Uterus (tissue), 4 donors: ENCODE data around the gene SCUBE1. TPM values are rescaled to one million over a fixed set of nuclear protein-coding genes. Genes with fewer than 3 reads are reported as not detected.

Experiments used
- DNase-seq, 2 donors: peaks; one replicate each; pipeline ENCODE4 v3.0.0-alpha.2; 2019 to 2020
- H3K27ac ChIP-seq, 2 donors: fragments of 200-600 bp; sonication (generic); 1 replicate in 1 of 2; 2 replicates in 1 of 2; pipeline ENCODE4 v1.5.1; 2016 to 2018
- H3K27me3 ChIP-seq, 2 donors: fragments of 200-600 bp; sonication (generic); one replicate each; pipeline ENCODE4 v1.5.1; 2018 to 2019; ENCODE audit warnings: control low read depth in 1 of 2
- H3K36me3 ChIP-seq, 2 donors: fragments of 200-600 bp; sonication (generic); one replicate each; pipeline ENCODE4 v1.5.1; 2019; ENCODE audit warnings: control low read depth in 1 of 2
- H3K4me1 ChIP-seq, 2 donors: fragments of 200-600 bp; sonication (generic); one replicate each; pipeline ENCODE4 v1.5.1; 2018 to 2019; ENCODE audit warnings: control low read depth in 1 of 2
- H3K4me3 ChIP-seq, 2 donors: fragments of 200-600 bp; sonication (generic); 1 replicate in 1 of 2; 2 replicates in 1 of 2; pipeline ENCODE4 v1.5.1; 2018 to 2019; ENCODE audit warnings: mild to moderate bottlenecking in 1 of 2
- H3K9me3 ChIP-seq, 2 donors: fragments of 200-600 bp; sonication (generic); one replicate each; pipeline ENCODE4 v1.5.1; 2019; ENCODE audit warnings: control low read depth in 1 of 2
- CTCF ChIP-seq, 4 experiments: fragments of 200-600 bp in 2 of 4; fragments of 450-650 bp in 2 of 4; sonication (generic) in 2 of 4; IDR thresholded peaks; one replicate each; pipeline ENCODE4 v1.5.1; 2016 to 2019; ENCODE audit warnings: antibody characterized with exemption in 4 of 4, mild to moderate bottlenecking in 2 of 4, moderate library complexity in 1 of 4
- POLR2A ChIP-seq, 2 donors: fragments of 450-650 bp; IDR thresholded peaks; one replicate each; pipeline ENCODE4 v1.6.1; 2016; ENCODE audit warnings: antibody characterized with exemption in 2 of 2, mild to moderate bottlenecking in 1 of 2, moderate library complexity in 1 of 2
- intact Hi-C: fragments of 100-400 bp; cut with DNase I; formaldehyde crosslinking; loops from one replicate; pipeline ENCODE4 v1.15.1; 2023; ENCODE audit warnings: low total_unique reads
- total RNA-seq, 4 donors: library from RNA; depleted of rRNA in 3 of 4; stranded (reverse); fragments of >200 nt in 3 of 4; gene quantifications; one replicate each; pipeline versions ENCODE4 v1.1.0 to v1.2.4, GENCODE V29; 2014 to 2023
- donor health status: DM: yes; HTN: yes; CAD: no.

Gene SCUBE1
- total RNA-seq = 1 to 10 TPM in 1 of 4 donors, under 1 TPM in 2, not detected in 1; 0.14 to 1.7 (median 0.26) TPM

GRCh38 chr22:43343262-43343669 lies at the start of gene SCUBE1:
Gene SCUBE1 (minus strand): TSS chr22:43343372. CDS start chr22:43343261, 111 bp downstream.
- H3K9me3 ChIP-seq = no peaks in the 10 kb centered on the region
- peak in 1 of 2 donors; percentile 42 for DNase-seq
- no peak for TF ChIP-seq CTCF (IDR thresholded peaks at IDR 0.05)
- TF ChIP-seq POLR2A (IDR thresholded peaks at IDR 0.05) = no peak
- intact Hi-C loops = loop anchor here (5.0 kb wide), 1 partner anchor 71 kb away; no protein-coding TSS in a partner anchor
- no peaks in the 10 kb centered on the region for H3K36me3 ChIP-seq
- H3K27ac ChIP-seq = no peak within 1 kb of the TSS
- H3K4me1 ChIP-seq = peaks cover 0 to 13% of the 10 kb centered on the region in 2 donors
- peaks cover 0 to 16% of the 10 kb centered on the region in 2 donors for H3K27me3 ChIP-seq
- peak within 1 kb of the TSS in 1 of 2 donors; percentile 35 for H3K4me3 ChIP-seq

DNA sequence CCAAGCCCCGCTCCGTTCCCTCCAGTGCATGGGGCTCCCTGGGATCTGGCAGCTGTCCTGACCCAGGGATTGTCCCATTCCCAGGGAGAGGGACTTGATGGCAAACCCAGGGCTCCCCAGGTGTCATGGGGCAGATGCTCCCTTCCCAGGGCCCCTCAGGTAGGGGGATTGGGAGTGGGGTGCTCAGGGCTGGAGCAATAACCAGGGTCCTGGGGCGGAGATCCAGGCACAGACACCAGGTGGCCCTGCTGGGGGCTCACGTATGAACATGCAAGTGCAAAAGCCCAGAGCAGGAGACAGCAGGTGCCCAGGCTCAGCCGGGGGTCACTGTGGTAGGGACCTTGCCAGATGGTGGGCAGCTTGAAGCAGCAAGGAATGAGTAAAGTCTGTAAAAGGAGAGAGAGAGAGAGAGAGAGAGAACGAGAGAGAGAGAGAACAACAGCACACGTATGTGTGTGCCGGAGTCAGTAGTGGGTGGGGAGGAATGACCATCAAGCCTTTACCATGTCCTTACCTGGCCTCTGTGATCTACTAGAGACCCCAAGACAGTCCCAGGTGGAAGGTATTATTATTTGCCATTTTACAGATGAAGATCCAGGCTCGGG lies 49.3 kb upstream of the SCUBE1 start:
- Histone ChIP-seq H3K27ac (no peak overlapping the region), H3K4me1 (no peaks in the 10 kb centered on the region), H3K27me3 (no peaks in the 10 kb centered on the region), H3K9me3 (no peaks in the 10 kb centered on the region), H3K36me3 (no peaks in the 10 kb centered on the region), H3K4me3 (no peak overlapping the region)
- intact Hi-C loops = no loop called here
- TF ChIP-seq POLR2A (IDR thresholded peaks at IDR 0.05) = no peak
- TF ChIP-seq CTCF (IDR thresholded peaks at IDR 0.05) = no peak
- no peak for DNase-seq

DNA sequence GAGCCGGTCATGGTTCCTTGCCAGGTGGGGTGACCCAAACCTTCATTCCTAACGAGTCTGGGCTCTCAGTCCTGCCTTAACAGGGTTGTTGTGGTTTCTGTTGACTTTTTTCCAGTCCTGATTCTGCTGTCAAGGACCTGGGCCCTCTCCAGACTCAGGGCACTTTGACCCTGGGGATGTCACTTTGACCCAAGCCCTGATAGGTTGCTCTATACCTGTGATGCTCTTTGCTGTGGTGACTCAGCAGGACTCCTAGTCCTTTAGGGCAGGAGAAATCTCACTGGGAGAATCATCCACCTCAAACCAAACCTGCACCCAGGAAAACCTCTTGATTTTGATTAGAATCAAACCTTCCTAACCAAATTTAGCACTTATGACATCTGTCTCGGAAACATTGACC lies 48.1 kb upstream of the SCUBE1 start:
- TF ChIP-seq POLR2A (IDR thresholded peaks at IDR 0.05) = no peak
- no peak overlapping the region for H3K4me3 ChIP-seq
- no peaks in the 10 kb centered on the region for H3K27me3 ChIP-seq
- no peak overlapping the region for H3K27ac ChIP-seq
- H3K4me1 ChIP-seq = no peaks in the 10 kb centered on the region
- no peak for DNase-seq
- intact Hi-C loops = no loop called here
- H3K36me3 ChIP-seq = no peaks in the 10 kb centered on the region
- H3K9me3 ChIP-seq = no peaks in the 10 kb centered on the region

DNA sequence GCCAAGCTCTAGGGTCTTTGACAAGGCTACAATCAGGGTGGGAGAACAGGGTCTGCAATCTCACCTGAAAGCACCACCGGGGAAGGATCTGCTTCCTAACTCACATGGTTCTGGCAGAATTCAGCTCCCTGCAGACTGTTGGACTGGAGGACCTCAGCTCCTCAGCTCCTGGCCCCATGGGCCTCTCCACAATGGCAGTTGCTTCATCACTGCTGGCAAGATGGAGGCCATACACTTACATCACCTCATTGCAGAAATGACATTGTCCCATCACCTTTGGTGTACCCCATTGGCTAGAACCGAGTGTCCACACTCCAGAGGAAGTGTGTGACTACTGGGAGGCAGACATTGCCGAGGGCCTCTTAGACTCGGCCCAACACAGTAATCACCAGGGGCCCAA lies 47.7 kb upstream of the SCUBE1 start:
- Histone ChIP-seq H3K27ac (no peak overlapping the region), H3K4me1 (no peaks in the 10 kb centered on the region)
- TF ChIP-seq POLR2A (IDR thresholded peaks at IDR 0.05) (no peak), CTCF (IDR thresholded peaks at IDR 0.05) (no peak)

DNA sequence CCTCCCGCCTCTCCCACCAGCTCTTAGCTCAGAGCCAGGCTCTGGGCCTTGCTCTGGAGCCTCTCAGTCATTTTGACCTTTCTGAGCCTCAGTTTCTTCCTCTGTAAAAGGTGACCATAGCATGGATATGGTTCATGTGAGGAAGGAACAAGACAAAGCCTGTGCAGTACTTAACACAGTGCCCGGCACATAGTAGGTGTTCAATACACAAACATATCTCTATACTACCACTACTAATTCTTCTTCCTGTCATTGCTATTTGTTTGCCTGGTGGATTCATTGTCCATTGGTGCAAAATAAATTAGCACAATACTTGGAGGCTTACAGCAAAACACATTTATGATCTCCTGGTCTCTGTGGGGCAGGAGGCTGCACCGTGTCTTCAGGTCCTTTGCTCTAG lies 47.0 kb upstream of the SCUBE1 start:
- intact Hi-C loops = no loop called here
- no peak for DNase-seq
- Histone ChIP-seq H3K4me1 (no peaks in the 10 kb centered on the region), H3K27me3 (no peaks in the 10 kb centered on the region), H3K36me3 (no peaks in the 10 kb centered on the region), H3K9me3 (no peaks in the 10 kb centered on the region), H3K4me3 (no peak overlapping the region), H3K27ac (no peak overlapping the region)
- TF ChIP-seq CTCF (IDR thresholded peaks at IDR 0.05) (no peak), POLR2A (IDR thresholded peaks at IDR 0.05) (no peak)

More for the DNA sequence above, 47.7 kb upstream of the SCUBE1 start:
- DNase-seq = no peak
- Histone ChIP-seq H3K36me3 (no peaks in the 10 kb centered on the region), H3K9me3 (no peaks in the 10 kb centered on the region), H3K4me3 (no peak overlapping the region), H3K27me3 (no peaks in the 10 kb centered on the region)
- intact Hi-C loops = no loop called here
